HG03442 (cell line): ENCODE measurements around the gene TRIP12.
"Not testable (repeated sequence)": the region's sequence is repeated elsewhere in the genome, so short reads cannot be mapped to it uniquely, and the experiment has no call there.

ENCODE experiments used
- ATAC-seq: cut with Tn5 transposase; IDR thresholded peaks from one replicate; pipeline ENCODE4 v1.9.1; 2021; ENCODE audit warnings: mild to moderate bottlenecking, moderate library complexity; ENCODE audit not compliant: unreplicated experiment

The TRIP12 gene

DNA sequence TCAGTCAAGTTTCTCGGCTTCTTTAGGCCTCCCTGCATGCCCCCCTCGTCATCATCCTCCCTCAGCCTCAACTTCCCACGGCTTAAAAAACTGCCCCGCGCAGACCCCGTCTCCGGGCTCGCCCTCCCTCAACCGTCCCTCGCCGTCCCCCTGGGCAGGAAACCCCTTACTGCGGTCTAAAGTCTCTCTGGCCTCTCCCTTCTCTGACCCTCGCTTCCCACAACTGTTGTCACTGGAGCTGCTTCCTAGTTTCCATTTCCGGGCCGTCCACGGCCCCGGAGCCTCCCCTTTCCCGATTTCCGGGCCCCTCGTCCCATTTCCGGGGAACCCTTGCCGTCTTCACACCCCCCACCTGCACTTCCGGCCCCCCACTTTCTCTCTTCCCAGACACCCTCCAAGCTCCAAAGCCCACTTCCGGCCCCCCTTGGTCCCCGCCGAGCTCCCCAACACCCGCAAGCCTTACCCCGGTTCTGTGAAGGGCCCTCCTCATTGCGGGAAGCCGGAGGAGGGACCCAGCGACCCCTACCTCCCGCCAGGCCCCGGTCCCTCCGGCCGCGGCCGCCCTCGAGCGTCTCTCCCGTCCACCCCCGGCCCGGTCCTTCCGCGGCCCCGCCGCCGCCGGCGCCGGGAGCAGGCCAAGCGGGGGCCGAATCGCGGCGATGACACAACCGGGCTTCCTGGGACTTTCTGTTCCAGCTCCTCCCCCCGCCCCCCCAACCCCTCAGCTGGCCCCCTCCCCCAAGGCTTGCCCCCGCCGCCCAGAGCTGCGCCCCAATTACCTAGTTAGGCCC is 513 bp downstream of the TRIP12 start:
- ATAC-seq: peak; percentile 15

DNA sequence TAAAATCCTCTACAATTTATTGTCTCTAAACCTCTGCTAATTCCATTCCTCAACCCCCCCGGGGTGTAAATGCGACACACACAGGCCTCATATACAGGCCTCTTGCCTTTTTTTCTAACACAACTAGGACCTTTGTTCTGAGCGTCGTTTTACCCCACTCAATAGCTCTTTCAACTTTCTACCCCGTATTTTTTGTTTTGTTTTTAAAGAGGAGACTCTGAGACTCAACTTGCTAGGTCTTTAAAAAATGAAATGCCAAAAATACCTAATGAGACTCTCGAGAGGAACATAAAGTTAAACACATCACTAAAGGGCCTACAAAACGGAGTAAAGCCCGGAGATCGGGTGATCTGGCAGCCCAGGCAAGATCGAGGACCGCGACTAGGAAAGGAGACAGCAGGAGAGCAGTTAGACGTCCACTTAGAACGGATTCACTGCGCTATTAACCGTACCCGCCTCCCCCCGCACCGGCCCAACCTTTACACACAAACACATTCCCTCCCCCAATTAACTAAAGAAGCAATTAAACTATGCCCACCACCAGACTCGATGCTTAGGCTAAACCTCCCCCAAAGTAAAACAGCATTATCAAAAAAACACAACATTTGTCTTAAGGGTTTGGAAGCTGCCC is 1.7 kb downstream of the TRIP12 start:
- no peak for ATAC-seq

- ATAC-seq: no peak
Measured at GRCh38 chr2:229917793-229918192, 4.0 kb downstream of the TRIP12 start.

- ATAC-seq: no peak
Measured at GRCh38 chr2:229914171-229914570, 7.6 kb downstream of the TRIP12 start.

- ATAC-seq: peak; percentile 73
Measured at GRCh38 chr2:229910832-229911412, 10.9 kb downstream of the TRIP12 start.

DNA sequence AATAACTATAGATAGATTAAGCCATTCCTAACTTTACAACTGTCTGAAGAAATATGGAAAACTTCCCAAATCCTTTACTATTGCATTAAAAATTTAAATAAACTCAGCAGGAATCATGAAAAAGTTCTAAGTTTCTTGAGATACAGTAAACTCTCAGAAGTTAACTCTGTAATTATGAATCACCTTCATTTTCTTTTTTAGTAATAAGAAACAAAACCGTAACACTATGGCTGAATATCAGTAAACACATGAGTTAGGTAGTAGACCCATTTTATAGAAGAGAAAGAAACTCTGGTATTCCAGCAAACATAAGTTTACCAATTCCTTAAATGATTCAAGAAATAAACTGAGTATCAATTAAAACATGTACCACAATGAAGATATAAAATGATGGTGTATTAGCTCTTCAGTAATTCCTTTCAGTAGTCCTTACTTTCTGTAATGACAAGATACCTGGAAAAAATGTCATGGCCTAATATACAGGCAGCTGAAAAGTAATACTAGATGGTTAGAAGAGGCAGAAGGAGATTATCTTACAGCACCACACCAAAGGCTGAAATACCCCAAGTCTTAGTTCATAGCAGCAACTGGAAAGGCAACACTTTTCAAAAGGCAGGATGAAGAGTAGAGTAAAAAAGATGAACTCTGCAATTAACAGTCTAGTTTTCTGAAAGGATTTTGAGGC is 11.5 kb downstream of the TRIP12 start:
- ATAC-seq: peak; percentile 13

- ATAC-seq: no peak
Measured at GRCh38 chr2:229909090-229909489, 12.7 kb downstream of the TRIP12 start.

- ATAC-seq: no peak
Measured at GRCh38 chr2:229905601-229906000, 16.2 kb downstream of the TRIP12 start.

GRCh38 chr2:229903037-229903436 is 18.8 kb downstream of the TRIP12 start:
- no peak for ATAC-seq

- ATAC-seq: no peak
Measured at GRCh38 chr2:229901819-229902218, 20.0 kb downstream of the TRIP12 start.

DNA sequence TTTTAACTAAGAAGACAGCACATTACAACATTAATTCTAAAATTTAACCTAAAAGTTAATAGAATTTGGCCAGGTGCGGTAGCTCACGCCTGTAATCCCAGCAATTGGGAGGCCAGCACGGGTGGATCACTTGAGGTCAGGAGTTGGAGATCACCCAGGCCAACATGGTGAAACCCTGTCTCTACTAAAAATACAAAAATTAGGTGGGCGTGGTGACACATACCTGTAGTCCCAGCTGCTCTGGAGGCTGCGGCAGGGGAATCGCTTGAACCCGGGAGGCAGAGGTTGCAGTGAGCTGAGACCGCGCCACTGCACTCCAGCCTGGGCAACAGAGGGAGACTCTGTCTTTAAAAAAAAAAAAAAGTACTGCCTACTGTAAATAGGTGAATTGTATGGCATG is 21.3 kb downstream of the TRIP12 start:
- ATAC-seq: not testable (repeated sequence)

- no peak for ATAC-seq
Measured at GRCh38 chr2:229900012-229900411, 21.8 kb downstream of the TRIP12 start.

GRCh38 chr2:229899604-229900003 is 22.2 kb downstream of the TRIP12 start:
- ATAC-seq: no peak

DNA sequence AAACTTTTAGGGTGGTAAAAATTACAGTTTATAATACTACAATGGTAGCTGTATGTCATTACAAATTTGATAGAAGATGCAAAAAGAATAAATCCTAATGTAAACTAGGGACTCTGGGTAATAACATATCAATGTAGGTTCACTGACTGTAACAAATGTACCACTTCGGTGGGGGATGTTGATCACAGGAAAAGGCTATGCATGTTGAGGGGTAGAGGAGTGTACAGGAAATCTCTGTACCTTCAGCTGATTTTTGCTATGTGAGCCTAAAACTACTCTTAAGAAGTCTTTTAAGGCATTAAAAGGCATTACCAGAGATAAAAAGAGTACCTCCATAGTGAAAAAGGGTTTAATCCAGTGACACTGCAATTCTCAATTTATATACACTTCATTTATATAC is 25.0 kb downstream of the TRIP12 start:
- ATAC-seq: no peak

DNA sequence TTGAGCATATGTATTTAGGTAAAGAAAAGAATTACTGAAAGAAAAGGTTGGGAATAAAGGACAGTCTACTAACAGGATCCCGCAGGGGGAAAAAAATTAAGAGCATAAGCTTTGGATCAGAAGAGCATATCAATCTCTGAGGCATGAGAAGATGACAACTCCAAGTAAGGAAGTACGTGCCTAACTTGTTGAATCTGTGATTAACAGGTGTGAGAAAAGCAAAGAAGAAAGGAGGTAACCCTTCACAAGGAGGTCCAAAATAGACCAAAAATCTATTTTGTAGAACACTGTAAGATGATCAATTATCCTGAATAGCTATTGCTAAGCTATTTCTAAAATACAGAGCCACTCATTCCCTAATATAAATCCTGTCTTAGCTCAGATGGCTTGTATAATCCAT is 32.8 kb downstream of the TRIP12 start:
- ATAC-seq: no peak

GRCh38 chr2:229888031-229888430 is 33.8 kb downstream of the TRIP12 start:
- no peak for ATAC-seq

DNA sequence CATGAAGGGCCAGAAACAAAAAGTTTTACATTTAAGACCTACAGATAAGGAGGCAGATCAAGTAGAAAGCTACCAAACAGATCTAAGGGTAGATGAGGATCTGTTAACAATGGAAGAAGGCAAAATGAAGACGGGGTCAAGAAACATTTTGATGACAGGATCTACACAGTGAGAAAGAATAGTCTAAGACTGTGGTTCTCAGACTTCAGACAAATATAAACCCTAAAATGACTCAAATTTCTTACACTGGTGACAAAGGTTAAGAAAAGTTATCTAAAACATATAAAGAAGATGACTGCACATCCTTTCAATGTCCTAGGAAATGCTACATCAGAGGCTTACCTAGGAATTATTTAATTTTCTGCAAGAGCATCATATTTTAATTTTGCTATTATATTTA is 34.4 kb downstream of the TRIP12 start:
- no peak for ATAC-seq

GRCh38 chr2:229884775-229885699 is 36.8 kb downstream of the TRIP12 start:
- peak; percentile 76 for ATAC-seq

- no peak for ATAC-seq
Measured at GRCh38 chr2:229882583-229882982, 39.2 kb downstream of the TRIP12 start.

DNA sequence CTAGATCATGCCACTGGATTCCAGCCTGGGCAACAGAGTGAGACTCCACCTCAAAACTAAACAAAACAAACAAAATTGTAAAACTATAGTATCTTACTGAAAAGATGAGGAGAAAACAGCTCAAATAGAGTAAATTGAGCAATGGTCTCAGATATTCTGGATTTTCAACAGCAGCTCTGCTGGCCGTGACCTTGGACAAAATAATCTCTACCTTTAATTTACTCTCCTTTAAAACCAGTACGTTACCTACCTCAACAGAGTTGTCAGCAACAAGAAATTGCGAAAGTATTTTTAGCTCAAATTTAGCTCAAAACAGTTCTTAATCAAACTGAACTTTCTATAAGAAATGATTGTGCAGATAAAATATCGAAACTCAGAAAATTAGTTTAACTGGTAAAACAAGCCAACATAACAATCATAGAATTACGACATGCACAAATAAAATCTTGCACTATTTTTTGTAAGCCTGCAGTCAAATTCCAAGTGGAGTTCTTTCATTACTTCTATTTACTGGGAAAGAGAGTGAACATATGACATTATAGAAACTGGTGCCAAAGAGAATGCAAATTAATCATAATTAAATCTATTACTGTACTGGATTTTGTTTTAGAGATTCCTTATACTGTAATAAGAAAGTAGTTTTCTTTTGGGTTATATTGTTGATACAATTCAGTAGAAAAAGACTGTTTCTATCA is 40.8 kb downstream of the TRIP12 start:
- no peak for ATAC-seq
